Measurements from ENCODE around the gene THAP4. TPM values are rescaled to one million over a fixed set of nuclear protein-coding genes. Genes with fewer than 3 reads are reported as not detected.

THAP4 gene
- total RNA-seq, 6 experiments from 2014 or later = 40.6 to 47.9 (median 43.0) TPM

GRCh38 chr2:241613017-241613780 is 23.8 kb downstream of the THAP4 start:
- peaks cover 34% of the 10 kb centered on the region for H3K4me1 Mint-ChIP-seq (ENCODE audit: low read depth)
- no peak for DNase-seq
- H3K36me3 Mint-ChIP-seq (ENCODE audit: low read depth) = peaks cover 4% of the 10 kb centered on the region
- no peaks in the 10 kb centered on the region for H3K9me3 Mint-ChIP-seq
- no peak overlapping the region for H3K4me3 Mint-ChIP-seq
- no peak for TF ChIP-seq CTCF (IDR thresholded peaks at IDR 0.05)
- H3K27ac Mint-ChIP-seq = no peak overlapping the region; the same call in 1 of the 2 replicates
- H3K27me3 Mint-ChIP-seq (ENCODE audit: insufficient read depth) = peaks cover 2% of the 10 kb centered on the region

- Mint-ChIP-seq H3K36me3 (ENCODE audit: low read depth) (no peaks in the 10 kb centered on the region; the same call in 1 of the 2 replicates), H3K27ac (0 out of 2 replicates have a peak overlapping the region, but pooled peaks have one; percentile 0), H3K4me3 (no peak overlapping the region), H3K4me1 (ENCODE audit: low read depth) (peaks cover 31% of the 10 kb centered on the region), H3K9me3 (no peaks in the 10 kb centered on the region), H3K27me3 (ENCODE audit: insufficient read depth) (peaks cover 2% of the 10 kb centered on the region; the same call in 1 of the 2 replicates)
- TF ChIP-seq CTCF (IDR thresholded peaks at IDR 0.05) = no peak
- no peak for DNase-seq
These were observed 24.6 kb downstream of the THAP4 start for GRCh38 chr2:241612156-241613016.

- peak overlapping the region; percentile 63 for H3K4me3 Mint-ChIP-seq
- peaks cover 29% of the 10 kb centered on the region for H3K4me1 Mint-ChIP-seq (ENCODE audit: low read depth)
- no peaks in the 10 kb centered on the region; the same call in 1 of the 2 replicates for H3K36me3 Mint-ChIP-seq (ENCODE audit: low read depth)
- peaks cover 2% of the 10 kb centered on the region; the same call in 1 of the 2 replicates for H3K27me3 Mint-ChIP-seq (ENCODE audit: insufficient read depth)
- DNase-seq = no peak
- no peak for TF ChIP-seq CTCF (IDR thresholded peaks at IDR 0.05)
- H3K27ac Mint-ChIP-seq = peak overlapping the region; percentile 86
- H3K9me3 Mint-ChIP-seq = no peaks in the 10 kb centered on the region
These were observed 25.9 kb downstream of the THAP4 start for GRCh38 chr2:241611062-241611461.

- peak; percentile 81 for DNase-seq
These were observed 26.8 kb downstream of the THAP4 start for GRCh38 chr2:241609859-241610793.

More at GRCh38 chr2:241609859-241610793, 26.8 kb downstream of the THAP4 start:
- Mint-ChIP-seq H3K36me3 (ENCODE audit: low read depth) (no peaks in the 10 kb centered on the region; the same call in 1 of the 2 replicates), H3K4me3 (peak overlapping the region; percentile 63), H3K4me1 (ENCODE audit: low read depth) (peaks cover 29% of the 10 kb centered on the region), H3K27ac (peak overlapping the region; percentile 86), H3K27me3 (ENCODE audit: insufficient read depth) (peaks cover 2% of the 10 kb centered on the region; the same call in 1 of the 2 replicates), H3K9me3 (no peaks in the 10 kb centered on the region)
- TF ChIP-seq CTCF (IDR thresholded peaks at IDR 0.05) = peak; percentile 81
